ENCODE measurements around the gene ZFYVE28. TPM values are rescaled to one million over a fixed set of nuclear protein-coding genes. Genes with fewer than 3 reads are reported as not detected.

The ZFYVE28 gene
- total RNA-seq, 3 donors from 2014 or later, result 32.4 to 56.4 (median 42.9) TPM

- peak; percentile 43 to 51 (median 49) for DNase-seq
- H3K4me1 ChIP-seq (ENCODE audit: low read depth), result peaks cover 27% of the 10 kb centered on the region
Measured at GRCh38 chr4:2396781-2397368, 21.6 kb downstream of the ZFYVE28 start.

GRCh38 chr4:2395584-2395983 lies 22.9 kb downstream of the ZFYVE28 start:
- no peak overlapping the region for H3K4me3 ChIP-seq
- TF ChIP-seq CTCF (IDR thresholded peaks at IDR 0.05), result no peak
- peak in 1 of 3 donors; percentile 56 for DNase-seq
- peak; percentile 54 for ATAC-seq
- H3K4me1 ChIP-seq (ENCODE audit: low read depth), result peaks cover 23% of the 10 kb centered on the region
- no peaks in the 10 kb centered on the region for H3K36me3 ChIP-seq (ENCODE audit: low read depth)
- no peaks in the 10 kb centered on the region for H3K9me3 ChIP-seq
- intact Hi-C loops (cut with DNase I, micrococcal nuclease), result no loop called here

More at GRCh38 chr4:2396781-2397368, 21.6 kb downstream of the ZFYVE28 start:
- Histone ChIP-seq H3K9me3 (no peaks in the 10 kb centered on the region), H3K36me3 (ENCODE audit: low read depth) (no peaks in the 10 kb centered on the region), H3K4me3 (no peak overlapping the region)
- no peak for TF ChIP-seq CTCF (IDR thresholded peaks at IDR 0.05)
- intact Hi-C loops (cut with DNase I, micrococcal nuclease), result no loop called here
- ATAC-seq, result peak; percentile 64

GRCh38 chr4:2395038-2395437 lies 23.4 kb downstream of the ZFYVE28 start:
- peaks cover 23% of the 10 kb centered on the region for H3K4me1 ChIP-seq (ENCODE audit: low read depth)
- no peaks in the 10 kb centered on the region for H3K36me3 ChIP-seq (ENCODE audit: low read depth)
- DNase-seq, result no peak
- no peaks in the 10 kb centered on the region for H3K9me3 ChIP-seq
- no peak overlapping the region for H3K4me3 ChIP-seq
- ATAC-seq, result no peak
- TF ChIP-seq CTCF (IDR thresholded peaks at IDR 0.05), result no peak
- intact Hi-C loops (cut with DNase I, micrococcal nuclease), result no loop called here

GRCh38 chr4:2394528-2394927 lies 23.9 kb downstream of the ZFYVE28 start:
- H3K4me1 ChIP-seq (ENCODE audit: low read depth), result peaks cover 23% of the 10 kb centered on the region
- DNase-seq (peak in 1 of 3 donors; percentile 40), ATAC-seq (no peak)
- intact Hi-C loops (cut with DNase I, micrococcal nuclease), result no loop called here
- TF ChIP-seq CTCF (IDR thresholded peaks at IDR 0.05), result no peak
- H3K9me3 ChIP-seq, result no peaks in the 10 kb centered on the region
- H3K4me3 ChIP-seq, result no peak overlapping the region
- no peaks in the 10 kb centered on the region for H3K36me3 ChIP-seq (ENCODE audit: low read depth)

GRCh38 chr4:2393353-2394270 lies 24.8 kb downstream of the ZFYVE28 start:
- intact Hi-C loops (cut with DNase I, micrococcal nuclease), result no loop called here
- H3K36me3 ChIP-seq (ENCODE audit: low read depth), result no peaks in the 10 kb centered on the region
- DNase-seq (peak; percentile 59 to 65 (median 61)), ATAC-seq (peak; percentile 68)
- no peaks in the 10 kb centered on the region for H3K9me3 ChIP-seq
- peaks cover 26% of the 10 kb centered on the region for H3K4me1 ChIP-seq (ENCODE audit: low read depth)
- TF ChIP-seq CTCF (IDR thresholded peaks at IDR 0.05), result no peak
- H3K4me3 ChIP-seq, result no peak overlapping the region

All from mucosa of descending colon (tissue), 3 donors.